Transverse colon (tissue), 3 donors: ENCODE data around the gene RHOT2.

Experiments used
- EP300 ChIP-seq: sonication (generic); formaldehyde crosslinking; IDR thresholded peaks from one replicate; pipeline ENCODE4 v1.6.1; 2017; ENCODE audit warnings: antibody characterized with exemption, low read depth
- TF ChIP-seq, protein P1 (sequence below), 5 experiments: fragments of 200-600 bp in 3 of 5; fragments of 450-650 bp in 2 of 5; sonication (generic) in 3 of 5; IDR thresholded peaks; 1 replicate in 2 of 5; 2 replicates in 3 of 5; pipeline ENCODE4 v1.5.1; 2016 to 2017; ENCODE audit warnings: antibody characterized with exemption in 5 of 5, inconsistent platforms in 3 of 5, mild to moderate bottlenecking in 2 of 5, moderate library complexity in 1 of 5

DNA sequence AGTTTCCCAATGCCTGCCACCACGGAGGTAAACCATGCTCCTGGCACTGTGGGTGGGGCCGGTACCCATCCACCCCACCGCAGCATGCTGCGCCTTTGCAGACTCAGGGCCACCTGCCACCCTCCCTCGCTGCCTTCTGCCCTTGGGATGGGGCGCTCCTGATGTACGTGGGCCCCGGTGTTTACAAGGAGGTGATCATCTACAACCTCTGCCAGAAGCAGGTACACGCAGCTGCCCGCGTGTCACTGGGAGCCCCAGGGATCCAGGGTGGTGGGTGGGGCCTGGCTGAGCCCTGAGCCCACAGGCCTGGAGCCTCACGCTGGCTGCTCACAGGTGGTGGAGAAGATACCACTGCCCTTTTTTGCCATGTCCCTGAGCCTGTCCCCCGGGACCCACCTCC is 1.4 kb upstream of the RHOT2 start:
- TF ChIP-seq, protein P1, sequence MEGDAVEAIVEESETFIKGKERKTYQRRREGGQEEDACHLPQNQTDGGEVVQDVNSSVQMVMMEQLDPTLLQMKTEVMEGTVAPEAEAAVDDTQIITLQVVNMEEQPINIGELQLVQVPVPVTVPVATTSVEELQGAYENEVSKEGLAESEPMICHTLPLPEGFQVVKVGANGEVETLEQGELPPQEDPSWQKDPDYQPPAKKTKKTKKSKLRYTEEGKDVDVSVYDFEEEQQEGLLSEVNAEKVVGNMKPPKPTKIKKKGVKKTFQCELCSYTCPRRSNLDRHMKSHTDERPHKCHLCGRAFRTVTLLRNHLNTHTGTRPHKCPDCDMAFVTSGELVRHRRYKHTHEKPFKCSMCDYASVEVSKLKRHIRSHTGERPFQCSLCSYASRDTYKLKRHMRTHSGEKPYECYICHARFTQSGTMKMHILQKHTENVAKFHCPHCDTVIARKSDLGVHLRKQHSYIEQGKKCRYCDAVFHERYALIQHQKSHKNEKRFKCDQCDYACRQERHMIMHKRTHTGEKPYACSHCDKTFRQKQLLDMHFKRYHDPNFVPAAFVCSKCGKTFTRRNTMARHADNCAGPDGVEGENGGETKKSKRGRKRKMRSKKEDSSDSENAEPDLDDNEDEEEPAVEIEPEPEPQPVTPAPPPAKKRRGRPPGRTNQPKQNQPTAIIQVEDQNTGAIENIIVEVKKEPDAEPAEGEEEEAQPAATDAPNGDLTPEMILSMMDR (IDR thresholded peaks at IDR 0.05): no peak
- no peak for TF ChIP-seq EP300
